CD4-positive, alpha-beta T cell treated with Interleukin-1 beta for 1 hour (primary cell): Measurements from ENCODE around the gene TMEM135.

Experiments used
- DNase-seq, 2 donors: peaks; one replicate each; pipeline ENCODE4 v3.0.0-alpha.2; 2020 to 2022

Gene TMEM135

GRCh38 chr11:87201376-87201775, 163.6 kb downstream of the TMEM135 start:
- no peak for DNase-seq

- no peak for DNase-seq
Measured at GRCh38 chr11:87203907-87204602, 166.3 kb downstream of the TMEM135 start.

GRCh38 chr11:87212891-87213290, 175.2 kb downstream of the TMEM135 start:
- no peak for DNase-seq

GRCh38 chr11:87213444-87213843, 175.7 kb downstream of the TMEM135 start:
- peak in 1 of 2 donors; percentile 1 for DNase-seq

- no peak for DNase-seq
Measured at GRCh38 chr11:87215236-87215635, 177.5 kb downstream of the TMEM135 start.

GRCh38 chr11:87219266-87219665, 181.5 kb downstream of the TMEM135 start:
- DNase-seq: peak in 1 of 2 donors; percentile 7

- no peak for DNase-seq
Measured at GRCh38 chr11:87223816-87224215, 186.1 kb downstream of the TMEM135 start.

- no peak for DNase-seq
Measured at GRCh38 chr11:87224486-87224885, 186.8 kb downstream of the TMEM135 start.

- no peak for DNase-seq
Measured at GRCh38 chr11:87228820-87229219, 191.1 kb downstream of the TMEM135 start.

- DNase-seq: no peak
Measured at GRCh38 chr11:87230995-87231394, 193.3 kb downstream of the TMEM135 start.

- DNase-seq: no peak
Measured at GRCh38 chr11:87232320-87232719, 194.6 kb downstream of the TMEM135 start.

- no peak for DNase-seq
Measured at GRCh38 chr11:87235366-87235765, 197.6 kb downstream of the TMEM135 start.

GRCh38 chr11:87236368-87236767, 198.6 kb downstream of the TMEM135 start:
- no peak for DNase-seq

GRCh38 chr11:87239001-87239400, 201.3 kb downstream of the TMEM135 start:
- DNase-seq: no peak

- DNase-seq: no peak
Measured at GRCh38 chr11:87239531-87239930, 201.8 kb downstream of the TMEM135 start.

- DNase-seq: no peak
Measured at GRCh38 chr11:87251560-87251959, 213.8 kb downstream of the TMEM135 start.

GRCh38 chr11:87252869-87253268, 215.1 kb downstream of the TMEM135 start:
- DNase-seq: no peak

- no peak for DNase-seq
Measured at GRCh38 chr11:87254562-87254961, 216.8 kb downstream of the TMEM135 start.

- no peak for DNase-seq
Measured at GRCh38 chr11:87255589-87255988, 217.9 kb downstream of the TMEM135 start.

- no peak for DNase-seq
Measured at GRCh38 chr11:87256694-87257340, 219.1 kb downstream of the TMEM135 start.

- no peak for DNase-seq
Measured at GRCh38 chr11:87258171-87258833, 220.6 kb downstream of the TMEM135 start.

GRCh38 chr11:87259736-87260135, 222.0 kb downstream of the TMEM135 start:
- no peak for DNase-seq

- DNase-seq: no peak
Measured at GRCh38 chr11:87260811-87261210, 223.1 kb downstream of the TMEM135 start.

GRCh38 chr11:87263264-87263838, 225.6 kb downstream of the TMEM135 start:
- DNase-seq: no peak
